ENCODE data around the gene DMWD. TPM values are rescaled to one million over a fixed set of nuclear protein-coding genes. Genes with fewer than 3 reads are reported as not detected.

Gene DMWD
- total RNA-seq, 2 experiments from 2014 or later: 29.5 to 30.7 TPM

Other genes with a start within 250 kb of the DMWD start
- gene OPA3, start 208.0 kb downstream of the DMWD start, total RNA-seq: 10 to 100 TPM; 14.7 to 15.1 TPM
- gene GPR4, start 190.6 kb downstream of the DMWD start, total RNA-seq: not detected
- 10 to 100 TPM; 94.4 to 98.8 TPM for gene EML2, start 153.4 kb downstream of the DMWD start, total RNA-seq
- 1 to 10 TPM; 1.4 to 1.7 TPM for gene GIPR, start 124.6 kb downstream of the DMWD start, total RNA-seq
- 100 to 1,000 TPM; 818 to 852 TPM for gene SNRPD2, start 100.9 kb downstream of the DMWD start, total RNA-seq
- 10 to 100 TPM; 16.4 to 16.7 TPM for gene QPCTL, start 100.2 kb downstream of the DMWD start, total RNA-seq
- gene FBXO46, start 61.9 kb downstream of the DMWD start, total RNA-seq: 10 to 100 TPM; 25.5 to 29.6 TPM
- under 1 TPM; 0.08 TPM for gene MEIOSIN, start 59.4 kb downstream of the DMWD start, total RNA-seq
- gene SIX5, start 23.6 kb downstream of the DMWD start, total RNA-seq: 1 to 10 TPM; 1.6 to 1.7 TPM
- 1 to 10 TPM; 7.3 to 8.6 TPM for gene DMPK, start 10.4 kb downstream of the DMWD start, total RNA-seq
- under 1 TPM; 0.12 to 0.21 TPM for gene RSPH6A, start 22.5 kb upstream of the DMWD start, total RNA-seq
- gene SYMPK, start 70.3 kb upstream of the DMWD start, total RNA-seq: 100 to 1,000 TPM; 104 to 109 TPM
- under 1 TPM; 0.28 to 0.39 TPM for gene FOXA3, start 71.5 kb upstream of the DMWD start, total RNA-seq
- gene IRF2BP1, start 93.3 kb upstream of the DMWD start, total RNA-seq: 10 to 100 TPM; 18.5 to 19.5 TPM
- 1 to 10 TPM; 3.9 TPM for gene MYPOP, start 109.8 kb upstream of the DMWD start, total RNA-seq
- gene NANOS2, start 121.9 kb upstream of the DMWD start, total RNA-seq: not detected
- not detected for gene NOVA2, start 181.0 kb upstream of the DMWD start, total RNA-seq
- gene CCDC61, start 202.6 kb upstream of the DMWD start, total RNA-seq: 10 to 100 TPM; 17.8 to 18.4 TPM
- not detected for gene PGLYRP1, start 230.2 kb upstream of the DMWD start, total RNA-seq
- gene IGFL4, start 248.2 kb upstream of the DMWD start, total RNA-seq: not detected

Measured in activated naive CD8-positive, alpha-beta T cell treated with anti-CD3 and anti-CD28 coated beads for 36 hours (primary cell).